ENCODE results near the gene CSNK2A3.
A peak's percentile ranks its signal among the peaks of the same experiment; 100 is the strongest.
"Not testable (repeated sequence)": the region's sequence is repeated elsewhere in the genome, so short reads cannot be mapped to it uniquely, and the experiment has no call there.

The CSNK2A3 gene

GRCh38 chr11:11379661-11380060 is 26.6 kb upstream of the CSNK2A3 start:
- DNase-seq = no peak

GRCh38 chr11:11378184-11378940 is 25.3 kb upstream of the CSNK2A3 start:
- DNase-seq = no peak

- no peak for DNase-seq
These were observed 21.5 kb upstream of the CSNK2A3 start for GRCh38 chr11:11374358-11375148.

- no peak for DNase-seq
These were observed 20.9 kb upstream of the CSNK2A3 start for GRCh38 chr11:11373934-11374333.

GRCh38 chr11:11372461-11372860 is 19.4 kb upstream of the CSNK2A3 start:
- DNase-seq = no peak

GRCh38 chr11:11370962-11371303 is 17.9 kb upstream of the CSNK2A3 start:
- no peak for DNase-seq

- peak; percentile 9 to 83 (median 66) for DNase-seq
These were observed 17.4 kb upstream of the CSNK2A3 start for GRCh38 chr11:11370255-11370961.

GRCh38 chr11:11366793-11367192 is 13.7 kb upstream of the CSNK2A3 start:
- peak in 1 of 4 experiments; percentile 51 for DNase-seq

- no peak for DNase-seq
These were observed 10.6 kb upstream of the CSNK2A3 start for GRCh38 chr11:11363674-11364073.

GRCh38 chr11:11359611-11360010 is 6.6 kb upstream of the CSNK2A3 start:
- no peak for DNase-seq

GRCh38 chr11:11356842-11357241 is 3.8 kb upstream of the CSNK2A3 start:
- no peak for DNase-seq

- DNase-seq = not testable (repeated sequence)
These were observed 1.2 kb downstream of the CSNK2A3 start for GRCh38 chr11:11351851-11352250.

- DNase-seq = no peak
These were observed 1.9 kb downstream of the CSNK2A3 start for GRCh38 chr11:11351042-11351586.

GRCh38 chr11:11349870-11350337 is 3.1 kb downstream of the CSNK2A3 start:
- DNase-seq = no peak

GRCh38 chr11:11349106-11349825 is 3.8 kb downstream of the CSNK2A3 start:
- DNase-seq = no peak

- DNase-seq = no peak
These were observed 4.7 kb downstream of the CSNK2A3 start for GRCh38 chr11:11348303-11348702.

GRCh38 chr11:11347592-11347991 is 5.5 kb downstream of the CSNK2A3 start:
- no peak for DNase-seq

- DNase-seq = no peak
These were observed 6.7 kb downstream of the CSNK2A3 start for GRCh38 chr11:11346303-11346702.

- DNase-seq = no peak
These were observed 8.0 kb downstream of the CSNK2A3 start for GRCh38 chr11:11345099-11345498.

GRCh38 chr11:11344045-11344444 is 9.0 kb downstream of the CSNK2A3 start:
- DNase-seq = peak in 1 of 4 experiments; percentile 22

- DNase-seq = no peak
These were observed 14.7 kb downstream of the CSNK2A3 start for GRCh38 chr11:11338304-11338703.

- no peak for DNase-seq
These were observed 16.4 kb downstream of the CSNK2A3 start for GRCh38 chr11:11336664-11337063.
